Pons (tissue), 1 donor: Measurements from ENCODE around the gene CDK2AP2.
A peak's percentile ranks its signal among the peaks of the same experiment; 100 is the strongest.
"Not testable (repeated sequence)": the region's sequence is repeated elsewhere in the genome, so short reads cannot be mapped to it uniquely, and the experiment has no call there.

Source experiments
- DNase-seq: peaks from one replicate; pipeline ENCODE4 v3.0.0-alpha.2; 2016; ENCODE audit warnings: low spot score

CDK2AP2 gene

DNA sequence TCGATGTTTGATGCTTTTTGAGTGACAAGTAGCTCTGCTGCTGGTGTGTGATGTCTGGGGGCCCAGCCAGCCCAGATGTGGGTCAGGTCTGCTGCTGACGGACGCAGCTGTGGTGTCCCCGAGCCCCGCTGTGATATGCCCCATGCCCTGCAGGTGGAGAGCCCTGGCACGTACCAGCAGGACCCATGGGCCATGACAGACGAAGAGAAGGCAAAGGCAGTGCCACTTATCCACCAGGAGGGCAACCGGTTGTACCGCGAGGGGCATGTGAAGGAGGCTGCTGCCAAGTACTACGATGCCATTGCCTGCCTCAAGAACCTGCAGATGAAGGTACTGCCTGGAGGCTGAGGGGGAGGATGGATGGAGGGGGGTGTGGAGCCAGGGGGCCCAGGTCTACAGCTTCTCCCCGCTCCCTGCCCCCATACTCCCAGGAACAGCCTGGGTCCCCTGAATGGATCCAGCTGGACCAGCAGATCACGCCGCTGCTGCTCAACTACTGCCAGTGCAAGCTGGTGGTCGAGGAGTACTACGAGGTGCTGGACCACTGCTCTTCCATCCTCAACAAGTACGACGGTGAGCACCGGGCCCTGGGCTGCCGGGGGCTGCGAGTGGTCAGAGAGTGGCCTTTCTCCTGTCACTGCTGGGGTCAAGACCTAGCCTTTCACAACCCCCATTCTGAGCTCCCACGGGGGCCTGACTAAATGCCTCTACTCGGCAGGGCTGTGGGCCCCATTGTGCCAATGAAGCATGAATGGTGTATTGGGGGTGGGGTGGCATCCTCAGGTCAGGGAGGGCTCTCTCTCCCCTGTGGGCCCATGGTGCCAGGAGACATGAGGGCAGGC lies 17.9 kb downstream of the CDK2AP2 start:
- DNase-seq = no peak

DNA sequence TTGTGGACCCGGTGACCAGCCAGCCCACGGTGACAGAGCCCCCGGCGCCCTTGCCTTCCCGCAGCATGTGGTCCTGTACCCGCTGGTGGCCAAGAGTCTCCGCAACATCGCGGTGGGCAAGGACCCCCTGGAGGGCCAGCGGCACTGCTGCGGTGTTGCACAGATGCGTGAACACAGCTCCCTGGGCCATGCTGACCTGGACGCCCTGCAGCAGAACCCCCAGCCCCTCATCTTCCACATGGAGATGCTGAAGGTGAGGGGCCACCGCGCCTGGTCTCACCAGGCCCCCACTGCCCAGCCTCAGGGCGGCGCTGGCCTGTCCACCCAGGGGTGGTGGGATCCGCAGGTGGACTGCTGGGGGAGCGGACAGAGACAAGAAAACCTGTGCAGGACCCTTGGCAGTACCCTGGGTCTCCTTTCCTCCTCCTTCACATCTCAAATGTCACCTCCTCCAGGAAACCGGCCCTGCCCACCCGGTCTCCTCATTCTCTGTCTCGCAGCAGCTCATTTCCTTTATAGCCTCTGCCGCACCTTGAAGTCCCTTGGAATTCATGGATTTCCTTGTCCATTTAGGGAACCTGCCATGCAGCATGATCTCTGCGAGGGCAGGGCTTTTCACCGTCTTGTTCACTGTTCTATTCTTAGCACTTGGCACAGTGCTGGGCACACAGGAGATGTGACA lies 18.6 kb downstream of the CDK2AP2 start:
- DNase-seq = no peak

DNA sequence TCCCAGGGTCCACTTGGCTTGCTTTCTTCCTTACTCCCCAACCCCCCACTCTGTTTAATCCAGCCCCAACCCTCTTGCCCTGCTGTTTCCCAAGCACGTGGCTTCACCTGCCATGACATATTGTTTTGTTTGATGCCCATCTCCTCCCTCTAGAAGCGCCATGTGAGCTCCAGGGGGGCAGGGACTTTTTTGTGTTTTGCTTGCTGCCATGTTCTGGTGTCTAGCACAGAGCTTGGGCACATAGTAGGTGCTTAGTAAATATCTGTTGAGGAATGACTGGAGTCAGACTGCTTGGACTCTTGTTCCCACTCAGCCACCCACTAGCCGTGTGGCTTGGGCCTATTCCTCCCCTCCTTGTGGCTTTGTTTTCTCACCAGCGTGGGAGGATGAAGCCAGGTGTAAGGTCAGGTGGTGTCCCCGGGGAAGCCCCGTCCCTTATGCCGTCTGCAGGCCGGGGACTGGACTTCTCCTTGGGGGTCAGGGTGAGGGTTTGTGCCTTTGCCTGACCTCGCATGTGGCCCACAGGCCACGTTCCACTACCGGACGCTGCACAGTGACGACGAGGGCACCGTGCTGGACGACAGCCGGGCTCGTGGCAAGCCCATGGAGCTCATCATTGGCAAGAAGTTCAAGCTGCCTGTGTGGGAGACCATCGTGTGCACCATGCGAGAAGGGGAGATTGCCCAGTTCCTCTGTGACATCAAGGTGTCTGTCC lies 21.3 kb downstream of the CDK2AP2 start:
- no peak for DNase-seq

DNA sequence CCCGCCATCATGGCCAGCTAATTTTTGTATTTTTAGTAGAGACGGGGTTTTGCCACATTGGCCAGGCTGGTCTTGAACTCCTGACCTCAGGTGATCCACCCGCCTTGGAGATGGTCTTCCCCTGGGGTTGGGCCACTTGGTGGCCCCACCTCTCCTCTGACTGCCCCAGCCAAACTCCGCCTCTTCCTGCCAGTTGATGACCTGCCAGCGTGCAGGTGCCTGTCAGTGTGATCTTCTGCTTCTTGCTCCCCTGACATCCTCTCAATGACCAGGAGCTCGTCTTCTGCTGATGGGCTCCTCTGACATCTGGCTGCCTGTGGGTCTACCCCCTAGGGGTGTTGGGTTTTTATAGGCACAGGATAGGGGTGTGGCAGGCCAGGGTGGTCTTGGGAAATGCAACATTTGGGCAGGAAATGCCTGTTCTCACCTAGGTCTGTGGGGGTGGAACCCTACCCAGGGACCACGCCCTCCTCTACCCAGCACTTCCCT lies 22.0 kb downstream of the CDK2AP2 start:
- not testable (repeated sequence) for DNase-seq

DNA sequence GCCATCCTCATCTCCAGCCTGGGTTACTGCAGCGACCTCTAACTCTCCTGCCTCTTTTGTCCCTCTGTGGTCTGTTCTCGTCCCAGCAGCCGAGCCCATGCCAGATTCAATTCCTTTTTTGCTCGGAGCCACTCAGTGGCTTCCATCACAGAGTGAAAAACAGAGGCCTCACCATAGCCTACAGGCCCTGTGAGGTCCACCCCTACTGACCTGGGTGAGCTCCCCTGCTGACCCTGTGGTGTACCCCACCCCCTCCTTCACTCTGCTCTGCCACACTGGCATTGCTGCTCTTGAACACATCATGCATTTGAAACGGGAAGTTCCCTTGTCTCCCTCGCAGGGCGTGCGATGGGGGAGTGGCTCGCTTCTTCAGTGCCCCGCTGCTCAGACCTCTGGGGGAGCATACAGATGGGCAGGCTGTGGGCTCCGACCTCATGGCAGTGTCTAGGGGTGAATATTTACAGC lies 23.1 kb downstream of the CDK2AP2 start:
- DNase-seq = peak; percentile 43

DNA sequence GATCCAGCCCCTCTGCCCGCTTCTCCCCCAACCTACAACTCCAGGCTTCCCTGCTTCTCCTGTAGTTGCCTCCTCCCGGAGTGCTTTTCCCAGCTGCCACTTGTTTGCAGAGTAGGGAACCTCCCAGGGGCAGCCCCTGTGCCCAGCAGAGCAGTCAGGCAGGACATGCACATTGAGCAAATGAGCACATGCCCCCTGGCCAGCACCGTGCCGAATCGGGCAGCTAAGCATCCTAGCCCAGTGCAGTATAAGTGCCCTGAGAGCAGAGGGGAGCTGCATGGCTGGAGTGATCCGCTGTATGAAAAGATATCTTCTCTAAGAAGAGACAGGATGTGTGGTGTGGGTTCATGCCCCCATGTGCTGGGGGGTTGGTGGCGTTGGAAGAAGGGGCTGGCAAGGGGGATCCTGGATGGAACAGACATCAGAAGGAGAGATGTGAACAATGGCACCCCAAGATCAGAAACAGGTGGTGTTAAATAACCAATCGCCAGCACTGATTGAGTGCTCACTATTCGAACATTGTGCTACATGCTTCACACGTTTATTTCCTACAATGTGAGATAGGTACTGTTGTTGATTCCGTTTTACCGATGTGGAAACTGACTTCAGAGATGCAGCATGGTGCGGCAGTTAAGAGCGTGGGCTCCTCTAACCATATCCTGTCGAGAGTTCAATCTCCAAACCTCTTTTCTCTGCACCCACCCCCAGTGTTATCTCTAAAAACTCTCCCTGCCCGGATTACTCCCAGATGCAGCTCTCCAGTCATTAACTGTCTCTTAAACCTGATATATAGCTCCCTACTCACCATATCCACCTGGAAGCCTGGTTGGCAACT lies 23.9 kb downstream of the CDK2AP2 start:
- no peak for DNase-seq

DNA sequence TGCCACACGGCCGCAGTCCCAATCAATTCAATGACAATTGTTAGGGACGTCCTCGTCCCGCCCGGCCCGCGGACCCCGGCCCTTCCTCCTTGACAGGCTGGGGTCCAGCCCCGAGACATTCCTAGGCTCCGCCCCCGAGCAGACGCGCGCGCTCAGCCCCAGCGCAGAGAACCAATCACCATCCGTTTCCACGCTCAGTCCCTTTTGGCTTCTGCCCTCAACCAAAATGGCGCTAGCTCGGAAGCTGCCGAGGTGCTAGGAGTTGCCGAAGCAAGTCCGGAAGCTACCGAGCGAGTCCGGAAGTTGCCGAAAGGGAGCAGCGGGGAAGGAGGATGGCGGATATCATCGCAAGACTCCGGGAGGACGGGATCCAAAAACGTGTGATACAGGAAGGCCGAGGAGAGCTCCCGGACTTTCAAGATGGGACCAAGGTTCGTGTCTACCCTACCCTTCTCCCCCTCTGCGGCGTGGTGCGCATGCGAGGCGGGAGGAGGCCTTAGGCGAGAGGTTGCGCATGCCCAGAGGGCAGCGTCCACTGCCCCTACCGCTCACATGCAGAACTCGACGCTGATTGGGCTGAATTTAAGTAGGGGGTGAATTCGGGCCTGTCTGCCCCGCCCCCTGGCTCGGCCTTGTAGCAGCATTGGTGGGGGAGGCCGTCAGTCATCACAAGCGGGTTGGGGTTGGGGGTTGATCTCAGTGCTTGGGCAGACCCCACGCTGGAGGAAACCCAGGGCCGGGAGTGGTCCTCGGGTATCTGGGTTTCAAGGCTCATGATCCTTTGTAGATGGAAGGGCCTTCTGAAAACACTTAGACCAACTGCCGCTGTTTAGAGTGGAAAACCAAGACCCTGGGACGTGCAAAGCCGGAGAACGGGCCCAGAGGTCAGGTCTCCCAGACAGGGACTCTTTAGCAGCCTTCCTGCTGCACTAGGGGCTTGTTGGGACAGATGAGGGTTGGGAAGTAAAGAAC lies 24.8 kb downstream of the CDK2AP2 start, which contains the start of gene AIP:
Gene AIP, plus strand, starts transcription at position 200 of the 972 bp plus-strand sequence. Its CDS starts 133 bp downstream, at position 333.
- peak; percentile 99 for DNase-seq

DNA sequence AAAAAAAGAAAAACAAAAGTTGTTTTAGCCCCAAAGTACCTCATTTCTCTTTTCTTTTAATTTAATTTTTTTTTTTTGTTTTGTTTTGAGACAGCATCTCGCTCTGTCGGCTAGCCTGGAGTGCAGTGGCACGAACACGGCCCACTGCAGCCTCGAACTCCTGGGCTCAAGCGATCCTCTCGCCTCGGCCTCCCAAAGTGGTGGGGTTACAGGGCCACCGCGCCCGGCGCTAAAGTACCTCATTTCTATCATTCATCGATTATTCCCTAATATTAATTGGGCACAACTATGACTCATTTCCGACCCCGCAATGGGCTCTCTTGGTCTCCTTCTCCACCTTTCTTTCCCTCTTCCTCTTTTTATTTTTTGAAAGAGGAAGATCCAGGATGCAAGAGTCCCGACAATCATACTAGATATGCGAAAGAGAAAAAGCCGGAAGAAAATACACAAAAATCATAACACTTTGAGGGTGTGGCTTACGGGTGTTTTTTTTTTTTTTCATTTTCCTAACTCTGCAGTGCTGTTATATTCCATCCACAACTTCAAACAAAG lies 25.6 kb downstream of the CDK2AP2 start:
- DNase-seq = no peak

DNA sequence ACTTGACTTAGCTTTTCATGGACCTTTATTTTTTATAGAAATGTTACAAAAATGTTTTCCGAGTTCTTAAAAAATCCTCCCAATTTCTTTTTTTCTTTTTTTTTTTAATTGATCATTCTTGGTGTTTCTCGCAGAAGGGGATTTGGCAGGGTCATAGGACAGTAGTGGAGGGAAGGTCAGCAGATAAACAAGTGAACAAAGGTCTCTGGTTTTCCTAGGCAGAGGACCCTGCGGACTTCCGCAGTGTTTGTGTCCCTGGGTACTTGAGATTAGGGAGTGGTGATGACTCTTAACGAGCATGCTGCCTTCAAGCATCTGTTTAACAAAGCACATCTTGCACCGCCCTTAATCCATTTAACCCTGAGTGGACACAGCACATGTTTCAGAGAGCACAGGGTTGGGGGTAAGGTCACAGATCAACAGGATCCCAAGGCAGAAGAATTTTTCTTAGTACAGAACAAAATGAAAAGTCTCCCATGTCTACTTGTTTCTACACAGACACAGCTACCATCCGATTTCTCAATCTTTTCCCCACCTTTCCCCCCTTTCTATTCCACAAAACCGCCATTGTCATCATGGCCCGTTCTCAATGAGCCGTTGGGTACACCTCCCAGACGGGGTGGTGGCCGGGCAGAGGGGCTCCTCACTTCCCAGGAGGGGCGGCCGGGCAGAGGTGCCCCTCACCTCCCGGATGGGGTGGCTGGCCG lies 30.5 kb downstream of the CDK2AP2 start:
- not testable (repeated sequence) for DNase-seq

DNA sequence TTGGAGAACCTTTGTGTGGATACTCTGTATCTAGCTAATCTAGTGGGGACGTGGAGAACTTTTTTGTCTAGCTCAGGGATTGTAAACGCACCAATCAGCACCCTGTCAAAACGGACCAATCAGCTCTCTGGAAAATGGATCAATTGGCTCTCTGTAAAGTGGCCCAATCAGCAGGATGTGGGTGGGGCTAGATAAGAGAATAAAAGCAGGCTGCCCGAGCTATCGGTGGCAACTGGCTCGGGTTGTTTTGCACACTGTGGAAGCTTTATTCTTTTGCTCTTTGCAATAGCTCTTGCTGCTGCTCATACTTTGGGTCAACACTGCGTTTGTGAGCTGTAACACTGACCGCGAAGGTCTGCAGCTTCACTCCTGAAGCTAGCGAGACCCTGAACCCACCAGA lies 31.3 kb downstream of the CDK2AP2 start:
- DNase-seq = not testable (repeated sequence)

DNA sequence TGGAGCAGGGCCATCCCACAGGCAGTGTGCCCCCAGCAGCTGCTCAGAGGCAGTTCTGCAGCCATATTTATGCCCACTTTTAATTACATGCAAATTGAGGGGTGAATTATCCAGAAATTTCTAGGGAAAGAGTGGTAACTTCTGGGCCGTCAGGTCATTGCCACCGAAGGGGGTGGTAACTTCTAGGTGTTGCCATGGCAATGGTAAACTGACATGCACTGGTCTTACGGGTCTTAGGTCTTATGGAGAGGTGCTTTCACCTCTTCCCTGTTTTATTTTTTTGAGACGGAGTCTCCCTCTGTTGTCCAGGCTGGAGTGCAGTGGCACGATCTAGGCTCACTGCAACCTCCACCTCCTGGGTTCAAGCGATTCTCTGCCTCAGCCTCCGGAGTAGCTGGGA lies 35.1 kb downstream of the CDK2AP2 start:
- DNase-seq = no peak

DNA sequence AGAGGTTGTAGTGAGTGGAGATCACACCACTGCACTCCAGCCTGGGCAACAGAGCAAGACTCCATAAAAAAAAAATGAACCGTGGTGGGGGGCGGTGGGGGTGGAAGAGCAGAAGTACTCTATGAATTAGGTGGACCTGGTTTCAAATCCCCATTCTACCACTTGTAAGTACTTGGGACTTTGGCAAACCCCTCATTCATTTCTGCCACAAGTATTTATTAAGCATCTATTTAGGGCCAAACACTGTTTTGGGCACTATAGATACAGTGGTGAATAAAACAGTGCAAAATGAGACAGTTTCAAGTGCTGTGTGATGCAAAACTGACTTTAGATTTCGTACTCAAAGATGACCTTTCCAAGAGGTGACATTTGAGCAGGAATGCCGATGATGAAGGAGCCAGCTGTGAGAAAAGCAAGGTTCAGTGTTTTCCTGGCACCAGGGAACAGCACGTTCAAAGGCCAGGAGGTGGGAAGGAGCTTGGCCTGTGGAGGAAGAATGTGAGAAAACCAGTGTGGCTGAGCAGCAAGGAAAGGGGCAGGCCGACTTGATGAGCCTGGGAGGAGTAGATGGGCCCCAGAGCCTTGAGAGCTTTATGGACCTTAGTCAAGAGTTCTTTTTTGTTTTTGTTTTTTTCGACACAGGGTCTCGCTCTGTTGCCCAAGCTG lies 37.5 kb downstream of the CDK2AP2 start:
- DNase-seq = no peak

DNA sequence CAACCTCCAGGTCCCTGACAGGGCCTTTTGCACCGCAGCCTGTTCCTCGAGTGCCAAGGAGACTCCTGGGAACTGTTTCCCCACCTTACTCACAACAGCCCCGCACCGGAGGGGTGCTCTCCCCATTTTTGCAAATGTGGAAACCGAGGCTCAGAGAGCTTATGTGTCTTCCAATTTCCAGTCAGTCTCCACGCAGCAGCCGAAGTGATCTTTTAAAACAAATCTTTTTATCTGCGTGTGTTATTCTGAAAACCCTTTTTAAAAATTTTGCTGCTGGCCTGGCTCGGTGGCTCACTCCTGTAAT lies 38.5 kb downstream of the CDK2AP2 start:
- DNase-seq = no peak

DNA sequence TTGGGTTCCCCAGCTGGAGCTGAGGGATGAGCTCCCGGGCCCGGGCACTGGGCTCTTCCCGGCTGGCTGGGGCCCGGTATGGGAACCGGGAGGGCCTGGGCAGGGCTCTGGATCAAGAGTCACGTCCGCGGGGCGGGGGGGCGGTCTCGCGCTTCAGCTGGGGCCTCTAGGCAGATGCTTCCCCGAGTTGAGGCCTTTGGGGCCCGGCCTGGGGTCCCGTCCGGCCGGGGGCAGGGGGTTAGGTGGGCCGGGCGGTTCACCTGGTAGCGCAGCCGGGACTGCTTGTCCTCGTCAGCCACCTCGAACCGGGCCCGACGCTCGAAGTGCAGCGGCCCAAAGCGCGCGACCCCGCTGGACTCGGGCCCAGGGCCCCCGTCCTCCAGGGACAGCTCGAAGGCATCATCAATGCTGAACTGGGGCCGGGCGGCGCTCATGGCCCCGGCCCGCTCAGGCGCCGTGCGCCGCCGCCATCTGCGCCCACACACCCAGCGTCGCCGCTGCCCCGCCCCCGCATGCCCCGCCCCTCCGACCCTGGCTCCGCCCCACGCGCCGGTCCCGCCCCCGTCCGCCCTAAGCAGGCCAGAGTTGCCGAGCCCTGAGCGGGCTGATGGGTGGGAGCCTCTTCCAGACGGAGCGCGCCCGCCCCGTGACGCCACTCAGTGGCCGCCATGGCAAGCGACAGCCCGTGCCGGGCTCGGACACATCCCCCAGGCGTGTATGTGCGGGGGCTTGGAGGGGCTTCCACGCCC lies 39.0 kb downstream of the CDK2AP2 start, which contains the start of gene TMEM134:
Gene TMEM134, minus strand, starts transcription at position 493 of the 749 bp plus-strand sequence. Its CDS starts 59 bp downstream, at position 434.
- peak; percentile 89 for DNase-seq

DNA sequence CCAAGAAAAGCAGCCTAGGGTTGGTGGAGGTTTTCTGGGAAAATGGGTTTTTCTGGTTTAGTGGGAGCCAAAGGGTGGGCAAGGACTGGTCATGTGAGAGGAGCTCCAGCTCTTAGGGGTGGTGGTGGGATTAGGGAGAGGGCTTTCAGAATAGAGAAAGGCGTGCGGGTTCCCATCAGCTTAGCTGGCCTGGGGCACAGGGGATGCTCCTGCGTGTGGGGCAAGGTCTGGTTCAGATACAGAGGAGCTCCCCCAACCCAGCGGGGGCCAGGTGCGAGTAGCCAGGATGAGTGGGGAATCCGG lies 39.6 kb downstream of the CDK2AP2 start:
- no peak for DNase-seq

DNA sequence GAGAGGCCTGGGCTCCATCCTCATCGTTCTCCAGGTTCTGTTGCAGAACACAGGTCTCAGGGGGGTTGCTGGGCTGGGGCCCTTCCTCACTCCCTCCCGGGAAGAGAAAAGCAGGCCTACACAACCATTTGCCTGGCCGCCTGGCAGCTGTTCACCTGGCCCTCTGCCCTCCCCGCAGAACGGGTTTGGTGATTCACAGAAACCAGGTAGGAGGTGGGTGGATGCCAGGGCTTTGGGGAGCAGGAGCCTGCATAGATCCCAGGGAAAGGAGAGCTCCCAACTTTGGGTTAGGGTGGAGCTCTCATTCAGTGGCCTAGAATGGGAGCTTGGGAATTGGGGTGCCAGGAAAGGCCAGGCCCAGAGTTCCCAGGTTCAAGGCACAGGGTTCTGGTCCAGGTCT lies 39.9 kb downstream of the CDK2AP2 start:
- DNase-seq = no peak

DNA sequence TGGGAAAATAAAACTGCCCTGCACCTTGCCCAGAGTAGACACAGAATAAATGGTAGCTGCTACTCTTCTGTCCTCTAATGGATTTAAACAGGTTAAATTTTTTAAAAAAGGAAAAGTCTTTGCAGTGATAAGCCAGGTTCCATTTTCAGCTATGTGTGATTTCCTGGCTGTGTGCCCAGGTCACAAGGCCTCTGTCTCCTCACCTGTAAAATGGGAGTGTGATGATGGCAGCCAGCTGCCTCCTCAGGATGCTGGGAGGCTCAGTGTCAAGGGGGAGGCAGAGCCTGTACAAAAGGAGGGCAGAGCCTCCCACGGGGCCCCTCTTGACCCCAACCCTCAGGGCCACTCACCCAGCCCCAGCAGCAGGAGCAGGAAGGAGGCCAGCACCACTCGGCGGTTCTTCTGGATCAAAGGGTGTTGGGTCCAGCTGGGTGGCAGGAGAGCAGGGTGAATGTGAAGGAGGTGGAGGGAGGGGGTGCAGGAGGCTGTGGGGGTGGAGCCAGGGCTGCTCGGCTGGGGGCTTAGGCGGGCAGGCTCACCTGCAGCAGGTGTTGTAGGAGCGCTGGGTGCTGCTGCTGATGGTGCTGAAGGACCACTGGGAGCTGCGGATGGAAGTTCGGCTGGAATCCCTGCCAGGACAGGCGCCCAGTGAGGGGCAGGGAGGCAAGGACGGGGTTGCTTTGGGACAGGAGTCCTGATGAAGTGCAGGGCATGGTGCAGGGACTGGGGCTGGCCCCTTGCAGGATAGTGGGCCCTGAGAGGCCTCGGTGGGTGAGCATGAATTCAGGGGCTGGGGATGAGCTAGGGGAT lies 40.8 kb downstream of the CDK2AP2 start:
- DNase-seq = no peak
